ENCODE data around the gene ZNF577. TPM values are rescaled to one million over a fixed set of nuclear protein-coding genes. Genes with fewer than 3 reads are reported as not detected.

The ZNF577 gene
- total and polyA plus RNA-seq, 2 experiments from 2014 or later = 7.4 to 16.3 TPM

Other genes with a start within 250 kb of the ZNF577 start
- 0.13 TPM in 1 of 2 replicates, not detected in the other for gene SIGLEC14, start 241.1 kb downstream of the ZNF577 start, total RNA-seq
- gene SIGLEC14, start 241.1 kb downstream of the ZNF577 start, polyA plus RNA-seq = 0.15 and 0.47 TPM in 2 replicates
- gene SPACA6, start 194.6 kb downstream of the ZNF577 start, total RNA-seq = 6.9 and 7.2 TPM in 2 replicates
- gene SPACA6, start 194.6 kb downstream of the ZNF577 start, polyA plus RNA-seq = 13.1 and 17.7 TPM in 2 replicates
- gene HAS1, start 164.0 kb downstream of the ZNF577 start, total RNA-seq = 0.13 TPM in 1 of 2 replicates, not detected in the other
- gene HAS1, start 164.0 kb downstream of the ZNF577 start, polyA plus RNA-seq = 0.07 and 1.4 TPM in 2 replicates
- gene FPR1, start 136.1 kb downstream of the ZNF577 start, total RNA-seq = 0.24 and 0.53 TPM in 2 replicates
- gene FPR1, start 136.1 kb downstream of the ZNF577 start, polyA plus RNA-seq = 1.7 and 2.6 TPM in 2 replicates
- gene FPR2, start 126.8 kb downstream of the ZNF577 start, total RNA-seq = not detected in 2 replicates
- gene FPR2, start 126.8 kb downstream of the ZNF577 start, polyA plus RNA-seq = not detected in 2 replicates
- gene FPR3, start 92.8 kb downstream of the ZNF577 start, total RNA-seq = not detected in 2 replicates
- gene FPR3, start 92.8 kb downstream of the ZNF577 start, polyA plus RNA-seq = not detected in 2 replicates
- 13.6 and 16.0 TPM in 2 replicates for gene ZNF649, start 17.1 kb upstream of the ZNF577 start, total RNA-seq
- gene ZNF649, start 17.1 kb upstream of the ZNF577 start, polyA plus RNA-seq = 4.9 and 8.6 TPM in 2 replicates
- gene ZNF613, start 39.5 kb upstream of the ZNF577 start, total RNA-seq = 4.3 and 6.5 TPM in 2 replicates
- gene ZNF613, start 39.5 kb upstream of the ZNF577 start, polyA plus RNA-seq = 3.8 and 5.2 TPM in 2 replicates
- 3.5 and 4.3 TPM in 2 replicates for gene ZNF350, start 98.9 kb upstream of the ZNF577 start, total RNA-seq
- 3.1 and 5.0 TPM in 2 replicates for gene ZNF350, start 98.9 kb upstream of the ZNF577 start, polyA plus RNA-seq
- gene ZNF615, start 120.3 kb upstream of the ZNF577 start, total RNA-seq = 11.6 and 17.6 TPM in 2 replicates
- gene ZNF615, start 120.3 kb upstream of the ZNF577 start, polyA plus RNA-seq = 3.4 and 4.9 TPM in 2 replicates
- 10.7 and 10.8 TPM in 2 replicates for gene ZNF614, start 140.4 kb upstream of the ZNF577 start, total RNA-seq
- gene ZNF614, start 140.4 kb upstream of the ZNF577 start, polyA plus RNA-seq = 4.2 and 5.5 TPM in 2 replicates
- 7.4 and 10.1 TPM in 2 replicates for gene ZNF432, start 160.9 kb upstream of the ZNF577 start, total RNA-seq
- 3.4 and 4.8 TPM in 2 replicates for gene ZNF432, start 160.9 kb upstream of the ZNF577 start, polyA plus RNA-seq
- gene ZNF841, start 207.8 kb upstream of the ZNF577 start, total RNA-seq = 21.8 and 22.7 TPM in 2 replicates
- gene ZNF841, start 207.8 kb upstream of the ZNF577 start, polyA plus RNA-seq = 4.1 and 5.2 TPM in 2 replicates